MM.1S (cell line): ENCODE measurements around the gene ETV6.

Experiments used
- CTCF ChIP-seq: fragments of 300-600 bp; sonication (generic); IDR thresholded peaks from 2 replicates; pipeline ENCODE4 v1.5.1; 2016; ENCODE audit warnings: antibody characterized with exemption, low read length, mixed read lengths
- EZH2 ChIP-seq: fragments of 300-600 bp; sonication (generic); optimal IDR thresholded peaks from 2 replicates; pipeline ENCODE3; 2017; ENCODE audit warnings: low read depth, mild to moderate bottlenecking, antibody characterized with exemption, low read length, mixed read lengths
- EZH2phosphoT487 ChIP-seq: fragments of 300-600 bp; sonication (generic); IDR thresholded peaks from 2 replicates; pipeline ENCODE4 v1.6.1; 2018; ENCODE audit warnings: antibody characterized with exemption, low read length

GRCh38 chr12:11897923-11898322 is 248.4 kb downstream of the ETV6 start:
- TF ChIP-seq CTCF (no peak), EZH2phosphoT487 (no peak), EZH2 (no peak)
